DOHH2 (cell line): ENCODE data around the gene CACNA2D3.

Source experiments
- H3F3A ChIP-seq: fragments of 200-600 bp; sonication (generic), shearing (Covaris generic); 2 replicates; pipeline ENCODE4 v1.6.0; 2016; ENCODE audit warnings: antibody characterized with exemption, mild to moderate bottlenecking; ENCODE audit not compliant: control insufficient read depth, insufficient read depth
- H3K27ac ChIP-seq: fragments of 200-600 bp; sonication (generic); 2 replicates; pipeline ENCODE4 v1.5.1; 2014; ENCODE audit warnings: low read depth, mild to moderate bottlenecking, low read length, moderate library complexity
- H3K27me3 ChIP-seq: fragments of 200-600 bp; sonication (generic); 2 replicates; pipeline ENCODE4 v1.6.1; 2014; ENCODE audit warnings: mild to moderate bottlenecking, low read length, mixed read lengths; ENCODE audit not compliant: control insufficient read depth
- H3K36me3 ChIP-seq: fragments of 200-600 bp; sonication (generic); 2 replicates; pipeline ENCODE4 v1.6.1; 2014; ENCODE audit warnings: mild to moderate bottlenecking, low read length, moderate library complexity, mixed read lengths; ENCODE audit not compliant: control insufficient read depth
- H3K4me1 ChIP-seq: fragments of 200-600 bp; sonication (generic); 2 replicates; pipeline ENCODE4 v1.6.1; 2014; ENCODE audit warnings: mild to moderate bottlenecking, low read length, mixed read lengths; ENCODE audit not compliant: control insufficient read depth
- H3K4me2 ChIP-seq: fragments of 200-600 bp; sonication (generic); 2 replicates; pipeline ENCODE4 v1.6.0; 2014; ENCODE audit warnings: mild to moderate bottlenecking, low read length, moderate library complexity
- H3K4me3 ChIP-seq: fragments of 200-600 bp; sonication (generic); 2 replicates; pipeline ENCODE4 v1.5.1; 2014; ENCODE audit warnings: mild to moderate bottlenecking, low read length, mixed read lengths
- H3K79me2 ChIP-seq: fragments of 200-600 bp; sonication (generic); 2 replicates; pipeline ENCODE4 v1.6.1; 2014; ENCODE audit warnings: mild to moderate bottlenecking, low read length, mixed read lengths; ENCODE audit not compliant: control insufficient read depth
- H3K9me2 ChIP-seq: fragments of 200-600 bp; sonication (generic); replicated peaks from 2 replicates; pipeline ENCODE4 v1.6.1; 2014; ENCODE audit warnings: mild to moderate bottlenecking, low read length, mixed read lengths; ENCODE audit not compliant: control insufficient read depth
- H3K9me3 ChIP-seq: fragments of 200-600 bp; sonication (generic); 2 replicates; pipeline ENCODE4 v1.6.1; 2014; ENCODE audit warnings: antibody characterized with exemption, low read length, mixed read lengths; ENCODE audit not compliant: control insufficient read depth, insufficient read depth
- H4K20me1 ChIP-seq: fragments of 200-600 bp; sonication (generic); 2 replicates; pipeline ENCODE4 v1.6.0; 2014; ENCODE audit warnings: low read depth, mild to moderate bottlenecking, antibody characterized with exemption, low read length, moderate library complexity; ENCODE audit not compliant: control insufficient read depth, insufficient read depth
- EZH2phosphoT487 ChIP-seq: fragments of 200-600 bp; sonication (generic); IDR thresholded peaks from 2 replicates; pipeline ENCODE4 v1.6.1; 2017; ENCODE audit warnings: borderline replicate concordance, mild to moderate bottlenecking, antibody characterized with exemption, low read length, moderate library complexity, mixed read lengths
- TF ChIP-seq, protein P1 (sequence below): fragments of 200-600 bp; sonication (generic); IDR thresholded peaks from one replicate; pipeline ENCODE4 v1.5.1; 2014; ENCODE audit warnings: antibody characterized with exemption, mild to moderate bottlenecking, low read depth, low read length; ENCODE audit not compliant: poor library complexity, severe bottlenecking

Gene CACNA2D3

DNA sequence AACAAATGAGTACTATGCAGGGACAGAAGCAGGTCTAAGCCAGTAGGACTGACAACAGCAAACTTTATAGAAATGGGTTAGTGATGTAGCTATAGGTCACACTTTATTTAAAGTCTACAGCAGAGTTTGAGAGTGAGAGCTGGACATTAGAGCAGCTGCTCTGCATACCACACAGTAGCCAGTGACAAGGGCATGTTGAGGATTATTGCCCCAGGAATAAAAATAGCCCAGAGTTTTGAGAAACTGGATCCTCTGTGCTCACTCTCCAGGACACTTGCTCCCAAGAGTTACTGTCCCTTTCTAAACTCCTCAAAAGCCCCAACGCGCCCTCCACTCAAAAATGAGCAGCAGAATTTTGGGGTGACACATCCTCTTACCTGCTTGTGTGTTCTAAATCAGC is 784.4 kb downstream of the CACNA2D3 start:
- no peaks in the 10 kb centered on the region for H3K27me3 ChIP-seq
- no peaks in the 10 kb centered on the region for H3F3A ChIP-seq
- H3K4me3 ChIP-seq, result no peak overlapping the region
- H3K27ac ChIP-seq, result no peak overlapping the region
- H3K36me3 ChIP-seq, result no peaks in the 10 kb centered on the region
- no peaks in the 10 kb centered on the region for H3K79me2 ChIP-seq
- H4K20me1 ChIP-seq, result no peaks in the 10 kb centered on the region
- no peaks in the 10 kb centered on the region for H3K9me3 ChIP-seq
- no peak overlapping the region for H3K4me2 ChIP-seq
- no peaks in the 10 kb centered on the region for H3K4me1 ChIP-seq
- no peak for TF ChIP-seq EZH2phosphoT487
- TF ChIP-seq, protein P1, sequence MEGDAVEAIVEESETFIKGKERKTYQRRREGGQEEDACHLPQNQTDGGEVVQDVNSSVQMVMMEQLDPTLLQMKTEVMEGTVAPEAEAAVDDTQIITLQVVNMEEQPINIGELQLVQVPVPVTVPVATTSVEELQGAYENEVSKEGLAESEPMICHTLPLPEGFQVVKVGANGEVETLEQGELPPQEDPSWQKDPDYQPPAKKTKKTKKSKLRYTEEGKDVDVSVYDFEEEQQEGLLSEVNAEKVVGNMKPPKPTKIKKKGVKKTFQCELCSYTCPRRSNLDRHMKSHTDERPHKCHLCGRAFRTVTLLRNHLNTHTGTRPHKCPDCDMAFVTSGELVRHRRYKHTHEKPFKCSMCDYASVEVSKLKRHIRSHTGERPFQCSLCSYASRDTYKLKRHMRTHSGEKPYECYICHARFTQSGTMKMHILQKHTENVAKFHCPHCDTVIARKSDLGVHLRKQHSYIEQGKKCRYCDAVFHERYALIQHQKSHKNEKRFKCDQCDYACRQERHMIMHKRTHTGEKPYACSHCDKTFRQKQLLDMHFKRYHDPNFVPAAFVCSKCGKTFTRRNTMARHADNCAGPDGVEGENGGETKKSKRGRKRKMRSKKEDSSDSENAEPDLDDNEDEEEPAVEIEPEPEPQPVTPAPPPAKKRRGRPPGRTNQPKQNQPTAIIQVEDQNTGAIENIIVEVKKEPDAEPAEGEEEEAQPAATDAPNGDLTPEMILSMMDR, result no peak
- H3K9me2 ChIP-seq, result no peaks in the 10 kb centered on the region

DNA sequence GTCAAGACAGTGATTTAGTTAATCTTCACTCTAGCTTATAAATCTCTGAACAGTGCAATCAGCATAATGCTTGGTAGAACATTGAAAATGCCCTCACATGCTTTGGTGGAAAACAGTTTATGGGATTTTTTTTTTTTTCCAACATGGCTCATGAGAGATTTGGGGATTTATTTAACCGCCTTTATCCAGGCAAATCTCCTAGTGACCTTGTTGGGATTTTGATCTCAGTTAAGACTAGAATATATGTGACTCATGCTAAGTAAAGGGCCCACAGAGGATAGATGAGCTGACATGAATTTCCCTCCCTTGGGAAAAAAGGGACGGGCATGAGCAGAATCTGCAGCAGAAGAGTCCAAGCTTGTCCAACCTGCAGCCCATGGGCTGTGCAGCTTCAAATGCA is 786.8 kb downstream of the CACNA2D3 start:
- Histone ChIP-seq H3K9me2 (no peaks in the 10 kb centered on the region), H3K4me3 (no peak overlapping the region), H3K4me2 (no peak overlapping the region), H3K9me3 (no peaks in the 10 kb centered on the region), H3K36me3 (no peaks in the 10 kb centered on the region), H4K20me1 (no peaks in the 10 kb centered on the region), H3F3A (no peaks in the 10 kb centered on the region), H3K4me1 (no peaks in the 10 kb centered on the region), H3K27me3 (no peaks in the 10 kb centered on the region), H3K79me2 (no peaks in the 10 kb centered on the region), H3K27ac (no peak overlapping the region)
- TF ChIP-seq, protein P1, result no peak
- TF ChIP-seq EZH2phosphoT487, result no peak

DNA sequence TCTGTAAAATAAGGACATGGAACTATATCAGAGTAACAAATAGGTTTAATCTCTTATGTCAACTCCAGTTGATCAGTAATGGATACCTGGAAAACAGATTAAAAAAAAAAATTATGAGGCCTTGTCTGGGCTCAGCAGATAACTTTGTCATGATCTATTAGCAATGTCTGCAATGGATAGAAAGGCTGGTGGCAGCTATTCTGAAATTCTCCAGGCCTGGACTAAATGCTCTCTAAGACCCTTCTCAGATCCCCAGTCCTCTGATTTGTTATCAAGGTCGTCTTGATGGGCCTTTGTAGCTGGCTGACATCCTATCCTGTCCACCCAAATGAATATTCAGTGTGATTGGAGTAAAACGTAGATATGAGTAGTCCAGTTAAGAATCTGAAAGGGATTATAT is 791.8 kb downstream of the CACNA2D3 start:
- H3K9me3 ChIP-seq, result no peaks in the 10 kb centered on the region; the same call in 1 of the 2 replicates
- no peak overlapping the region for H3K4me3 ChIP-seq
- H3K27me3 ChIP-seq, result no peaks in the 10 kb centered on the region
- H3K4me2 ChIP-seq, result no peak overlapping the region
- no peaks in the 10 kb centered on the region for H4K20me1 ChIP-seq
- H3K36me3 ChIP-seq, result no peaks in the 10 kb centered on the region
- H3K27ac ChIP-seq, result no peak overlapping the region
- H3K79me2 ChIP-seq, result no peaks in the 10 kb centered on the region
- H3K4me1 ChIP-seq, result no peaks in the 10 kb centered on the region
- no peaks in the 10 kb centered on the region for H3K9me2 ChIP-seq
- TF ChIP-seq EZH2phosphoT487, result no peak
- TF ChIP-seq, protein P1, result no peak
- no peaks in the 10 kb centered on the region for H3F3A ChIP-seq

DNA sequence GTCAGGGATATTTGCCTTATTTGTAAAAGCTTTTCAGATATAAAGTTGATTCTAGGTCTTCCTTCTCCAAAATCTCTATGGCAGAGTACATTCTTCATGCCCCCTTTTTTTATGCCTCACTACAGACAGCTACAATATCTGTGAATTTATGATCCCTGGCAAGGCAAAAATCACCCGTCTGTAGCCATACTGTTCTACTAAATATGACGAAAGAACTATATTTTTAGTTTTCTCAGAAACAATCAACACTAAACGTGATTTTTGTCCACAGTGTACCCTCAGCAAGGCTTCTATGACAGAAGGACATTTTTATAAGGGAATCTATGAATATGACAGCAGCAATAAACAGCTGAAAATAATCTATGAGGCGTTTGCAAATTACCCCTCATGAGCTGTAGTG is 792.8 kb downstream of the CACNA2D3 start:
- no peaks in the 10 kb centered on the region for H3K4me1 ChIP-seq
- H4K20me1 ChIP-seq, result no peaks in the 10 kb centered on the region
- no peak for TF ChIP-seq EZH2phosphoT487
- TF ChIP-seq, protein P1, result no peak
- H3K4me2 ChIP-seq, result no peak overlapping the region
- H3K27me3 ChIP-seq, result no peaks in the 10 kb centered on the region
- no peak overlapping the region for H3K27ac ChIP-seq
- H3F3A ChIP-seq, result no peaks in the 10 kb centered on the region
- no peaks in the 10 kb centered on the region; the same call in 1 of the 2 replicates for H3K9me3 ChIP-seq
- H3K36me3 ChIP-seq, result no peaks in the 10 kb centered on the region
- H3K9me2 ChIP-seq, result no peaks in the 10 kb centered on the region
- H3K4me3 ChIP-seq, result no peak overlapping the region
- no peaks in the 10 kb centered on the region for H3K79me2 ChIP-seq
